ENCODE data around the gene SAC3D1. TPM values are rescaled to one million over a fixed set of nuclear protein-coding genes. Genes with fewer than 3 reads are reported as not detected.

Gene SAC3D1
- total RNA-seq, 1 donor from 2014 or later: 19.3 TPM

DNA sequence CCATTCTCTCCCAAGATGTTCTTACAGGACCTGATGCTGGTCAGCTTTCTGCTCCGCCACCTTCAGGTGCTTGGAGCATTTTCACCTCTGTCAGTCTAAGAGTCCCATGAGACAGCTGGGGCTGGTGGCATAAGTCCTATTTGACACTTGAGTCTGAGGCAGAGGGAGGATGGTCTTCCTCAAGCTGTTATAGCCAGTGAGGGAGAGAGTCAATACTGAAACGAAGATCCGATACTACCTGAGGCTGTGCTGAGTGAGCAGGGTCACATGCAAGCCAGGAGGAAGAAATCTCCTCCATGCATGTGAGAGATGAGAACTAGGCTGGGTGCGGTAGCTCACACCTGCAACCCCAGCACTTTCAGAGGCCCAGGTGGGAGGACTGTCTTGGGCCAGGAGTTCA lies 48.6 kb downstream of the SAC3D1 start:
- H3K27me3 Mint-ChIP-seq: no peaks in the 10 kb centered on the region
- H3K4me3 Mint-ChIP-seq (ENCODE audit: low read depth): no peak overlapping the region
- DNase-seq (ENCODE audit: low spot score, unreplicated experiment): no peak
- no peaks in the 10 kb centered on the region for H3K9me3 Mint-ChIP-seq (ENCODE audit: low read depth)
- no peak for TF ChIP-seq CTCF (IDR thresholded peaks at IDR 0.05; ENCODE audit: unreplicated experiment)
- peaks cover 6% of the 10 kb centered on the region for H3K36me3 Mint-ChIP-seq (ENCODE audit: insufficient read depth)
- H3K27ac Mint-ChIP-seq: no peak overlapping the region
- H3K4me1 Mint-ChIP-seq (ENCODE audit: low read depth): peaks cover 8% of the 10 kb centered on the region

- peaks cover 4% of the 10 kb centered on the region for H3K4me1 Mint-ChIP-seq (ENCODE audit: low read depth)
- TF ChIP-seq CTCF (IDR thresholded peaks at IDR 0.05; ENCODE audit: unreplicated experiment): no peak
- H3K4me3 Mint-ChIP-seq (ENCODE audit: low read depth): no peak overlapping the region
- H3K27me3 Mint-ChIP-seq: no peaks in the 10 kb centered on the region
- no peak for DNase-seq (ENCODE audit: low spot score, unreplicated experiment)
- H3K36me3 Mint-ChIP-seq (ENCODE audit: insufficient read depth): peaks cover 4% of the 10 kb centered on the region
- no peak overlapping the region for H3K27ac Mint-ChIP-seq
- H3K9me3 Mint-ChIP-seq (ENCODE audit: low read depth): no peaks in the 10 kb centered on the region
Observed at GRCh38 chr11:65090628-65091027, 49.6 kb downstream of the SAC3D1 start.

Small RNAs within 50 kb of the gene (microRNA-seq; reads per million reads assigned to microRNA genes)
- gene MIR6879 (ENCODE audit: borderline number of aligned reads, unreplicated experiment): 1.8 reads per million

Other genes with a start within 250 kb of the SAC3D1 start
- gene MAP4K2, start 238.0 kb upstream of the SAC3D1 start, total RNA-seq: 12.7 and 13.3 TPM in 2 replicates
- gene MEN1, start 230.7 kb upstream of the SAC3D1 start, total RNA-seq: 54.6 and 61.5 TPM in 2 replicates
- 20.1 and 21.1 TPM in 2 replicates for gene CDC42BPG, start 196.6 kb upstream of the SAC3D1 start, total RNA-seq
- 55.0 and 57.2 TPM in 2 replicates for gene EHD1, start 162.6 kb upstream of the SAC3D1 start, total RNA-seq
- gene ATG2A, start 124.0 kb upstream of the SAC3D1 start, total RNA-seq: 33.2 and 35.0 TPM in 2 replicates
- 14.1 and 15.9 TPM in 2 replicates for gene PPP2R5B, start 116.5 kb upstream of the SAC3D1 start, total RNA-seq
- gene GPHA2, start 105.3 kb upstream of the SAC3D1 start, total RNA-seq: 0.41 TPM in 1 of 2 replicates, not detected in the other
- not detected in 2 replicates for gene MAJIN, start 69.1 kb upstream of the SAC3D1 start, total RNA-seq
- 0.53 and 0.58 TPM in 2 replicates for gene BATF2, start 44.2 kb upstream of the SAC3D1 start, total RNA-seq
- gene ARL2, start 27.1 kb upstream of the SAC3D1 start, total RNA-seq: 95.2 and 96.7 TPM in 2 replicates
- gene SNX15, start 13.8 kb upstream of the SAC3D1 start, total RNA-seq: 33.0 and 34.5 TPM in 2 replicates
- 4.3 and 4.4 TPM in 2 replicates for gene NAALADL1, start 17.3 kb downstream of the SAC3D1 start, total RNA-seq
- 25.1 and 25.9 TPM in 2 replicates for gene CDCA5, start 42.8 kb downstream of the SAC3D1 start, total RNA-seq
- 40.4 and 43.3 TPM in 2 replicates for gene ZFPL1, start 43.0 kb downstream of the SAC3D1 start, total RNA-seq
- 112 and 123 TPM in 2 replicates for gene VPS51, start 55.0 kb downstream of the SAC3D1 start, total RNA-seq
- gene TM7SF2, start 70.7 kb downstream of the SAC3D1 start, total RNA-seq: 123 and 124 TPM in 2 replicates
- gene ZNHIT2, start 76.5 kb downstream of the SAC3D1 start, total RNA-seq: 10.5 and 11.8 TPM in 2 replicates
- gene FAU, start 80.9 kb downstream of the SAC3D1 start, total RNA-seq: 607 and 611 TPM in 2 replicates
- gene MRPL49, start 81.1 kb downstream of the SAC3D1 start, total RNA-seq: 38.8 and 39.6 TPM in 2 replicates
- 48.4 and 49.0 TPM in 2 replicates for gene SYVN1, start 93.3 kb downstream of the SAC3D1 start, total RNA-seq
- gene SPDYC, start 129.0 kb downstream of the SAC3D1 start, total RNA-seq: not detected in 2 replicates
- 239 and 245 TPM in 2 replicates for gene CAPN1, start 140.7 kb downstream of the SAC3D1 start, total RNA-seq
- gene POLA2, start 220.8 kb downstream of the SAC3D1 start, total RNA-seq: 24.4 and 27.4 TPM in 2 replicates

Measured in progenitor cell of endocrine pancreas (in vitro differentiated cells).